Measurements from ENCODE around the gene MIF4GD.
"Not testable (repeated sequence)": the region's sequence is repeated elsewhere in the genome, so short reads cannot be mapped to it uniquely, and the experiment has no call there.

Gene MIF4GD, protein sequence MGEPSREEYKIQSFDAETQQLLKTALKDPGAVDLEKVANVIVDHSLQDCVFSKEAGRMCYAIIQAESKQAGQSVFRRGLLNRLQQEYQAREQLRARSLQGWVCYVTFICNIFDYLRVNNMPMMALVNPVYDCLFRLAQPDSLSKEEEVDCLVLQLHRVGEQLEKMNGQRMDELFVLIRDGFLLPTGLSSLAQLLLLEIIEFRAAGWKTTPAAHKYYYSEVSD

GRCh38 chr17:75270966-75271232 lies at the start of gene MIF4GD:
Gene MIF4GD (minus strand): TSS chr17:75271231. CDS start chr17:75270195, 1,036 bp downstream.
- DNase-seq = no peak

- no peak for DNase-seq
These were observed 49.1 kb upstream of the MIF4GD start for GRCh38 chr17:75319904-75320691.

GRCh38 chr17:75318615-75319222 lies 47.7 kb upstream of the MIF4GD start:
- no peak for DNase-seq

- DNase-seq = no peak
These were observed 47.2 kb upstream of the MIF4GD start for GRCh38 chr17:75318211-75318610.

DNA sequence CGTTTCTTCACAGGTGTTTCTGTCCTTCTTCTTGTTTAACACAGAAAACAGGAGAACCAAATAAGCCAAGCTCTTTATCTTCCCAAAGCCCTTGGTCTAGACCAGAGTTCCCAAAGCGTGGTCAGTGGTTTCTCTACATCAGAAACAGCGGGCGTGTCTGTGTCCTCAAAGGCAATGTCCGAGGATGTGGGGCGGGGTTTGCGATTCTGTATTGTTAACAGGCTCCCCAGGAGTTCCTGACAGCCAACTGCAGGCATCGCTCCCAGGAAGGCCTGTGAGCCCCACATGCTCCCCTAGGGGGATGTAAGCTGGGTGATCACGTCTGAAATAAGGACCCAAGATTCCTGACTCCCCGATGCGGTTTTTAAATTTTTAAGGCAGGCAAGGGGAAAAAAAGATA lies 46.6 kb upstream of the MIF4GD start:
- no peak for DNase-seq

- DNase-seq = no peak
These were observed 45.2 kb upstream of the MIF4GD start for GRCh38 chr17:75316253-75316652.

- DNase-seq = no peak
These were observed 44.7 kb upstream of the MIF4GD start for GRCh38 chr17:75315541-75316243.

- DNase-seq = no peak
These were observed 43.0 kb upstream of the MIF4GD start for GRCh38 chr17:75313941-75314551.

DNA sequence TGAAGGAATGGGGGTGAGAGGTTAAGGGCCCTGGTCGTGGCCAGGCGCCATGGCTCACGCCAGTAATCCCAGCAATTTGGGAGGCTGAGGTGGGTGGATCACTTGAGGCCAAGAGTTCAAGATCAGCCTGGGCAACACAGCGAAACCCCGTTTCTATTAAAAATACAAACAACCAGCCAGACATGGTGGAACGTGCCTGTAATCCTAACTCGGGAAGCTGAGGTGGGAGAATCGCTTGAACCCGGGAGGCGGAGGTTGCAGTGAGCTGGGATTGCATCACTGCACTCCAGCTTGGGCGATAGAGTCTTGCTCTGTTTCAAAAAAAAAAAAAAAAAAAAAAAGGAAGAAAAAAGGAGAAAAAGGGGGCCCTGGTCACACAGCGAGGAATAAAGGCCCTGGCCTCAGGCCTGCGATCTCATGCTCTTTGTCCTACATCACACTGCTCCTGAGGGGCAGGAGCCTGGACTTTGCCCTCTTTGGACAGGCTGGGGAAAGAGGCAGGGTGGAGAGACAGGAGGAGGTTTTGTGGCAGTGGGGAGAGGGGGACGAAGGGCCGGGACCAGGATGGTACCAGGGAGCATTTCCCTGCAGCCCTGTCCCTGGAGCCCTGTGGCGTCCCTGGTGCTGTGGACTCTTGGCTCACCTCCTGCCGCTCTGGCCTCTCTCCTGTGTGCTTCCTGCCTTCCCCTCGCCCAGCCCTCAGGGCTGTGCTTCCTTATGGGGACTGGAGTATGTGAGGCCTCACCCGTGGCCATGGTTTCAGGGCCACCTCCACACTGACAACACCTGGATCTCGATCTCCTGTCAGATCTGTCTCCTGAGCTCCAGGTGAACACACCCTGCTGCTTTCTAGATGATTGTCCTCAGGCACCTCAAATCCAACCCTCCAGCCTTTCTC lies 38.0 kb upstream of the MIF4GD start:
- DNase-seq = no peak

GRCh38 chr17:75307957-75308731 lies 37.1 kb upstream of the MIF4GD start:
- DNase-seq = no peak

- DNase-seq = no peak
These were observed 30.6 kb upstream of the MIF4GD start for GRCh38 chr17:75301502-75302206.

- DNase-seq = no peak
These were observed 30.0 kb upstream of the MIF4GD start for GRCh38 chr17:75301049-75301448.

- no peak for DNase-seq
These were observed 29.2 kb upstream of the MIF4GD start for GRCh38 chr17:75300280-75300679.

GRCh38 chr17:75295201-75296158 lies 24.4 kb upstream of the MIF4GD start:
- no peak for DNase-seq

DNA sequence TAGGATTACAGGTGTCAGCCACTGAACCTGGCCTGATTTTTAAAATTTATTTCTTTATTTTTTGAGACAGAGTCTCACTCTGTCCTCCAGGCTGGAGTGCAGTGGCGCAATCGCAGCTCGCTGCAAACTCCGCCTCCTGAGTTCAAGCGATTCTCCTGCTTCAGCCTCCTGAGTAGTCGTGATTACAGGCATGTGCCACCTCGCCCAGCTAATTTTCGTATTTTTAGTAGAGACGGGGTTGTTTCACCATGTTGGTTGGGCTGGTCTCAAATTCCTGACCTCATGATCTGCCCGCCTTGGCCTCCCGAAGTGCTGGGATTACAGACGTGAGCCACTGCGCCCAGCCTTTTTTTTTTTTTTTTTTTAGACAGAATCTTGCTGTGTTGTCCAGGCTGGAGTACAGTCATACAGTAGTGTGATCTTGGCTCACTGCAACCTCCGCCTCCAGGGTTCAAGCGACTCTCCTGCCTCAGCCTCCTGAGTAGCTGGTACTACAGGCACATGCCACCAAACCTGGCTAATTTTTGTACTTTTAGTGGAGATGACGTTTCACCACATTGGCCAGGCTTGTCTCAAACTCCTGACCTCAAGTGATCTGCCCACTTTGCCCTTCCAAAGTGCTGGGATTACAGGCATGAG lies 21.9 kb upstream of the MIF4GD start:
- DNase-seq = not testable (repeated sequence)

DNA sequence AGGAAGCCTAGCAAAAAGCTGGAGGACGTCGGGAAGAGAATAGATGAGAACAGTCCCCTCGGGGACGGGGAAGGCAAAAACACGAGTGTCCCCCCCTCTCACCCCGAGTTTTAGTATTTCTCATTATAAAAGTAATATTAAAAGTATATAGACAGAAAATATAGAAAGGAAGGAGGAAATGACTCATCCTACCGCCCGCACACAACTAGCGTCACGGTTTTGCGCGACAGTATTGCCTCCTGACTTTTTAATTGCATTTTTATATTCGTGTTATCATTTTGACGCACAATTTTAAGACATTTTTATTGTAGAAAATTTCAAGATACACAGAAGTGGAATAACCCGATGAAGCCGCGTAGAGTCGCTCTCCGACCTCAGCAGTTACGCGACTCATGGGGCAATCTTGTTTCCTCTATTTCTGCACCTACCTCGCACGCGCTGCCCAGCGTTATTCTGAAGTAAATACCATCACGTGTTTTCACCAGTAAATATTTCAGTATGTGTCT lies 18.9 kb upstream of the MIF4GD start:
- no peak for DNase-seq

GRCh38 chr17:75289115-75289831 lies 18.2 kb upstream of the MIF4GD start, which contains the start of gene SLC25A19:
Gene SLC25A19 (minus strand): TSS chr17:75289433. CDS start chr17:75286764, 2,669 bp downstream.
- DNase-seq = peak; percentile 96

DNA sequence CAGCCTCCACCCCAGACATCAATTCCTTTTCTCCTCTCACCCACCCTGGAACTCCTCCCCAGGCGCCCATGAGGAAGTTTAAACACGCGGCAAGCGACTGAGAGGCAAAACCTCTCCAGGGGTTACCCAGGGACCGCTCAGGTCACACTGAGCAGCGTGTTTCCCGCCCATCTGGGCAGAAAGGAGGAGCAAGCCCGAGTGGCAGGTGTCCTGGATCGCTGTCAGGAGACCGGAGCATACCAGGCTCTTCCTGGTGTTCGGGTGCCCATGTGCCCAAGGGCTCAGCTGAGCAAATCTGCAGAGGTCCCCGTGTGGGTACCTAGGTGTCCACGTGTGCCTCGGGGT lies 17.7 kb upstream of the MIF4GD start:
- DNase-seq = peak; percentile 76
